Right cardiac atrium (tissue), 5 donors: ENCODE measurements around the gene NFATC3. TPM values are rescaled to one million over a fixed set of nuclear protein-coding genes. Genes with fewer than 3 reads are reported as not detected.
A peak's percentile ranks its signal among the peaks of the same experiment; 100 is the strongest.

Source experiments
- ATAC-seq, 2 donors: fragments of 200-7000 bp; cut with Tn5 transposase; one replicate each; pipeline versions ENCODE4 v1.8.0 to v1.9.1; 2020; ENCODE audit warnings: moderate library complexity in 2 of 2, mild to moderate bottlenecking in 1 of 2
- DNase-seq, 3 donors: peaks; one replicate each; pipeline ENCODE4 v3.0.0-alpha.2; 2020
- H3K27ac ChIP-seq: one replicate; pipeline ENCODE4 v1.5.1; 2013; ENCODE audit warnings: mild to moderate bottlenecking, low read length, control low read depth, moderate library complexity
- H3K27me3 ChIP-seq: one replicate; pipeline ENCODE4 v1.6.1; 2013; ENCODE audit not compliant: control insufficient read depth, insufficient read depth
- H3K4me1 ChIP-seq: one replicate; pipeline ENCODE4 v1.6.1; 2013; ENCODE audit warnings: low read length; ENCODE audit not compliant: control insufficient read depth, insufficient read depth
- H3K4me3 ChIP-seq: one replicate; pipeline ENCODE4 v1.5.1; 2013; ENCODE audit warnings: low read length, control low read depth
- H3K9me3 ChIP-seq: one replicate; pipeline ENCODE4 v1.6.1; 2013; ENCODE audit warnings: low read length; ENCODE audit not compliant: control insufficient read depth
- WGBS: extraction: QIAGEN DNeasy Blood & Tissue Kit; methylation state at CpG from one replicate; pipeline ENCODE4 v1.1.7; 2013; 5-methylcytosine and 5-hydroxymethylcytosine counted together
- intact Hi-C, 4 donors: fragments of 100-400 bp; cut with DNase I; formaldehyde crosslinking; loops; one replicate each; pipeline versions ENCODE4 v1.11.0 to v1.14.0; 2022 to 2023
- polyA plus RNA-seq: library from polyadenylated mRNA; stranded (reverse); fragments of 200-250 nt; gene quantifications from one replicate; pipeline ENCODE4 v1.2.3, GENCODE V29; 2013
- total RNA-seq, 4 donors: library from RNA; stranded (reverse); fragmentation: NEBNext Ultra II Directional; extraction: Animal tissue kit (Norgen Biotek cat#: 25700); gene quantifications; one replicate each; pipeline ENCODE4 v1.2.1, GENCODE V29; 2021
- donor health status: healthy with polysubstance abuse.
- donor health status: DM: no; HTN: yes; CAD: no.
- donor health status: DM: no; HTN: no; CAD: no.
- donor health status: DM: no; HTN: yes; CAD: no; lungs with severe emphysema.
- donor health status: DM: yes; HTN: yes; CAD: no.

Gene NFATC3
- total and polyA plus RNA-seq, 5 donors, result 8.1 to 34.7 (median 33.3) TPM

GRCh38 chr16:68231384-68232136 is 146.4 kb downstream of the NFATC3 start:
- Histone ChIP-seq H3K4me3 (no peak overlapping the region), H3K4me1 (no peaks in the 10 kb centered on the region), H3K9me3 (no peaks in the 10 kb centered on the region), H3K27me3 (no peaks in the 10 kb centered on the region), H3K27ac (no peak overlapping the region)
- intact Hi-C loops, result loop anchor here in 1 of 4 donors (10.0 kb wide), 1 partner anchor 237 kb away; the partner anchor contains the start of gene DPEP2
- DNase-seq, result no peak
- WGBS, result 88% methylated on average over 26 of the region's 26 CpGs
- no peak for ATAC-seq

- Histone ChIP-seq H3K27ac (no peak overlapping the region), H3K4me1 (no peaks in the 10 kb centered on the region), H3K4me3 (no peak overlapping the region), H3K27me3 (no peaks in the 10 kb centered on the region), H3K9me3 (no peaks in the 10 kb centered on the region)
- intact Hi-C loops, result loop anchor here in 1 of 4 donors (10.0 kb wide), 1 partner anchor 238 kb away; the partner anchor contains the start of gene DPEP2
- 81% methylated on average over 16 of the region's 16 CpGs for WGBS
- ATAC-seq, result no peak
- no peak for DNase-seq
Measured at GRCh38 chr16:68232335-68232734, 147.2 kb downstream of the NFATC3 start.

DNA sequence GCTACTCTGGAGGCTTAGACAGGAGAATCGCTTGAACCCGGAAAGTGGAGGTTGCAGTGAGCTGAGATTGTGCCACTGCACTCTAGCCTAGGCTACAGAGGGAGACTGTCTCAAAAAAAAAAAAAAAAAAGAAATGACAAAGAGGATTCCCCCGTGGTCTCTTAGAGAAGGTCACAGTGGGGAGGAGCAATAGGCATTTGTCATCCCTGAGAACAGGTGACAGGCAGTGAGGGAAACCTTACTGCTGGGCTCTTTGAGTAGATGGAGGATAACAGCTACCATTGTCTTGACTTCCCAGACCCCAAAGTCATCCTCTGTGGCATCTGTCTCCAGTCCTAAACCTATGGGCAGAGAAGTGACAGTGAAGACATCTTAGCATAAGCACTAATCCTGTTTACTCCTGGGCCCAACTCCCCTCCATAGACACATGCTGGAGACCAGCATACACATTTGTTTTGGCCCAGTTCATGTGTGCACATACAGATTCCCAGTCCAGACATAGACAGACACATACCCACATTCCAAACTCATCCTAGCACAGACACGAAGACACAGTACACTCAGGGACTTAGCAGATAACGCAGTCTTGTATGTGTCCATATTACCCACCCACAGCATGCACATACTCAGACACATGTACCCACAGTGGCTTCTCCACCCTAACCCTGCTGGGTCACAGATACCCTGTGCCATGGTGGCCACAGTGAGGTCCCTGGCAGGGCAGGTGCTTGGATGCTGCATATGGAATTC is 148.1 kb downstream of the NFATC3 start:
- H3K27me3 ChIP-seq, result no peaks in the 10 kb centered on the region
- no peaks in the 10 kb centered on the region for H3K9me3 ChIP-seq
- ATAC-seq, result no peak
- intact Hi-C loops, result loop anchor here in 1 of 4 donors (10.0 kb wide), 1 partner anchor 238 kb away; the partner anchor contains the start of gene DPEP2
- no peak overlapping the region for H3K27ac ChIP-seq
- 79% methylated on average over 5 of the region's 5 CpGs for WGBS
- H3K4me1 ChIP-seq, result no peaks in the 10 kb centered on the region
- no peak overlapping the region for H3K4me3 ChIP-seq
- no peak for DNase-seq

GRCh38 chr16:68233835-68234187 is 148.6 kb downstream of the NFATC3 start:
- H3K4me3 ChIP-seq, result no peak overlapping the region
- no peaks in the 10 kb centered on the region for H3K4me1 ChIP-seq
- ATAC-seq, result no peak
- no peak for DNase-seq
- no peak overlapping the region for H3K27ac ChIP-seq
- WGBS, result 88% methylated on average over 8 of the region's 8 CpGs
- no peaks in the 10 kb centered on the region for H3K9me3 ChIP-seq
- intact Hi-C loops, result loop anchor here in 1 of 4 donors (10.0 kb wide), 1 partner anchor 239 kb away; the partner anchor contains the start of gene DPEP2
- no peaks in the 10 kb centered on the region for H3K27me3 ChIP-seq

GRCh38 chr16:68234188-68235107 is 149.3 kb downstream of the NFATC3 start:
- intact Hi-C loops, result loop anchor here in 1 of 4 donors (10.0 kb wide), 1 partner anchor 240 kb away; the partner anchor contains the start of gene DPEP2
- Histone ChIP-seq H3K9me3 (no peaks in the 10 kb centered on the region), H3K4me1 (no peaks in the 10 kb centered on the region), H3K27ac (no peak overlapping the region), H3K4me3 (no peak overlapping the region), H3K27me3 (no peaks in the 10 kb centered on the region)
- 62% methylated on average over 13 of the region's 13 CpGs for WGBS
- ATAC-seq, result no peak
- no peak for DNase-seq

DNA sequence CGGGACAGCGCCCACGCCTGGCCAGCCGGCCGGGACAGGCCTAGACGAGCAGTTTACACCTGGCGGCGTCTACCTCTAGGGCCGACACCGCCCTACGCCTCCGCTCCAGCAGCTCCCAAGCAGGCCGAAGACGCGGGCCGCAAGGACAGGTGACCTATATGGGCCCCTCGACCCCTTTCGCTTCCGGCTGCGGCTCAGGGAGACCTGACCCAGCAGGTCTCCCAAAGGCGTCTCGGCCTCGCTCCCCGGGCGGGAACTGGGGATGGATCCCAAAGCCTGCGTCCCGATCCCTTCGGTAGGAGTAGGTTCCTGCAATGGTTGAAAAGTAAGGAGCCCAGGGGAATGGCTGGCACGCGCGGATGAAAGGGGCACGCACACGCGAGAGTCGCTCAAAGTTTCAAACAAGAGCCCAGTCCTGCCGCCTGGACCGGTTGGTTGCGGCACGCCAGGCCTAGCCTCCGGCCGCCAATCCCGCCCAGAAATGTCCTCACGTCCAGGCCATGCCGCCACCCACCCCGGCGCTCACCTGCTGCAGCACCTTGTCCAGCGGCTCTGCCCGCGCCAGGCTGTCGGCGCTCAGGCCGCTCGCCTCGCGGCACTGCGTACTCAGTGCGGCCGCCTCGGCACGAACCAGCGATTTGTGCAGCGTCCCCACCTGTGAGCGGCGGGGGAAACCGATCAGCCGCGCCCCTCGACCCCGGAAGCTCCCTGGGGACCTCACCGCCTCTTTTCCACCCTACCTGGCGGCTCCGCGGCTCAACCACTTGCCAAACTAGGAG is 150.1 kb downstream of the NFATC3 start:
- Histone ChIP-seq H3K4me1 (no peaks in the 10 kb centered on the region), H3K27me3 (no peaks in the 10 kb centered on the region), H3K4me3 (no peak overlapping the region), H3K27ac (no peak overlapping the region), H3K9me3 (no peaks in the 10 kb centered on the region)
- intact Hi-C loops, result loop anchor here in 1 of 4 donors (10.0 kb wide), 1 partner anchor 240 kb away; the partner anchor contains the start of gene DPEP2
- DNase-seq (peak in 1 of 3 donors; percentile 68), ATAC-seq (no peak)
- 56% methylated on average over 73 of the region's 73 CpGs for WGBS

GRCh38 chr16:68235887-68236136 is 150.6 kb downstream of the NFATC3 start, which contains the start of gene ESRP2:
Gene ESRP2, minus strand, starts transcription at chr16:68236127. Its CDS starts 82 bp downstream, at chr16:68236045.
- Histone ChIP-seq H3K9me3 (no peaks in the 10 kb centered on the region), H3K4me3 (peak within 1 kb of the TSS; percentile 67), H3K4me1 (no peaks in the 10 kb centered on the region), H3K27ac (no peak within 1 kb of the TSS), H3K27me3 (no peaks in the 10 kb centered on the region)
- ATAC-seq (no peak), DNase-seq (no peak)
- 7% methylated on average over 36 of the region's 36 CpGs for WGBS
- intact Hi-C loops, result loop anchor here in 1 of 4 donors (10.0 kb wide), 1 partner anchor 241 kb away; the partner anchor contains the start of gene DPEP2

DNA sequence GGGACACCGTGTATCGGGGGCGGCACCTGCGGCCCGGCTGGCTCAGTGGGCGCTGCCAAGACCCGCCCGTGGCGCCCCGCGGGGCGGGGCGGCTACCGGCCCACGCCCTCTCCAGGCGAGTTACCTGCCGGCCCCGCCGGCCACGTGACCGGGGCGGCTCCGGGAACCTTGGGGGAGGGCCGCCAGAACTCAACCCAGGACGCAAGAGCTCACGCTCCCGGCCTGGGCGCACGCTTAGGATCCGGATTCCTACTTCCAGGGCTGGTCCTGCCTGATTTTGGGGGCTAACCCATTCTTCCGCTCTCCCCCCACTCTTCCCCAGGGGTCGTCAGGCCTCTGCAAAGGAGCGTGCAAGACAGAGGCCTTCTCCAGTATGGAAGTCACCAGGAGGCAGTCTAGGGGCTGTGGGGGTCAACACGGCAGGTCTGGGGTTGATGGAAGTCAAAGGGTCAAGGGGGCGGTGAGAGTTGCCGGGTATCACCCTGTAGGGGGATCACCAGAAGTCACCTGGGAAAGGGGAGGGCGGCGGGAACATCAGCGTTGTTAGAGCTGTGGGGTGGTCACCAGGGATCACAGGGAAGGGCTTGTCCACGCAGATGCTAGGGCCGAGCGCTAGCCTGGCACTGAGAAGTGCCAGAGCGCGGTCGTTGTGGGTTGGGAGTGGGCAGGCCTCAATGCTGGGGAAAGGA is 151.1 kb downstream of the NFATC3 start:
- Histone ChIP-seq H3K4me3 (peak overlapping the region; percentile 22), H3K4me1 (no peaks in the 10 kb centered on the region), H3K27ac (no peak overlapping the region), H3K27me3 (no peaks in the 10 kb centered on the region), H3K9me3 (no peaks in the 10 kb centered on the region)
- intact Hi-C loops, result loop anchor here in 1 of 4 donors (10.0 kb wide), 1 partner anchor 241 kb away; the partner anchor contains the start of gene DPEP2
- WGBS, result 14% methylated on average over 45 of the region's 45 CpGs
- ATAC-seq (peak in 1 of 2 donors; percentile 1), DNase-seq (peak; percentile 46 to 76 (median 71))

DNA sequence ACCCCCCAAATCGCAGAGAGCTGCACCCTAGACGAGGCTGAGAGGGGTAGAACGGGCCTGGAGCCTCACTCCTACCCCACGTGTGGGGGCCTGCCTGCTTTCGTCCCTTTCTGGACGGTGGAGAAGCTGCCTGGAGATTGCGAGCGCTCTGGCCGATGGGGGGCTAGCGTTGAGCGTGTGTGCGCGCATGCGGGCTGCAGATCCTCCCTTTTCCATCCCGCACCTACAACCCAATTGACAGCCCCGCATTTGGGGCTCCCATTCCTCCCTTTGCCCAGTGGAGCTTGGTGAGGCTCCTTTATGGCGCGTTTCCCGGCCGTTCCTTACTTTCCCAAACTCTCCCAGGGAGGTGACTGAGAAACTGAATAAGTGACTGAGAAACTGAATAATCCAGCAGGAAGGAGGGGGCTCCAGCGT is 151.7 kb downstream of the NFATC3 start:
- Histone ChIP-seq H3K4me1 (no peaks in the 10 kb centered on the region), H3K27ac (peak overlapping the region; percentile 31), H3K9me3 (no peaks in the 10 kb centered on the region), H3K27me3 (no peaks in the 10 kb centered on the region), H3K4me3 (peak overlapping the region; percentile 67)
- DNase-seq (peak in 1 of 3 donors; percentile 39), ATAC-seq (peak in 1 of 2 donors; percentile 1)
- 12% methylated on average over 21 of the region's 21 CpGs for WGBS
- intact Hi-C loops, result loop anchor here in 1 of 4 donors (10.0 kb wide), 1 partner anchor 242 kb away; the partner anchor contains the start of gene DPEP2
